HCEC 1CT (cell line): ENCODE results near the gene PNPLA7.
"Not testable (repeated sequence)": the region's sequence is repeated elsewhere in the genome, so short reads cannot be mapped to it uniquely, and the experiment has no call there.

Source experiments
- DNase-seq: peaks from one replicate; pipeline ENCODE4 v3.0.0-alpha.2; 2017

PNPLA7 gene

GRCh38 chr9:137574192-137574591 lies 24.0 kb upstream of the PNPLA7 start:
- no peak for DNase-seq

DNA sequence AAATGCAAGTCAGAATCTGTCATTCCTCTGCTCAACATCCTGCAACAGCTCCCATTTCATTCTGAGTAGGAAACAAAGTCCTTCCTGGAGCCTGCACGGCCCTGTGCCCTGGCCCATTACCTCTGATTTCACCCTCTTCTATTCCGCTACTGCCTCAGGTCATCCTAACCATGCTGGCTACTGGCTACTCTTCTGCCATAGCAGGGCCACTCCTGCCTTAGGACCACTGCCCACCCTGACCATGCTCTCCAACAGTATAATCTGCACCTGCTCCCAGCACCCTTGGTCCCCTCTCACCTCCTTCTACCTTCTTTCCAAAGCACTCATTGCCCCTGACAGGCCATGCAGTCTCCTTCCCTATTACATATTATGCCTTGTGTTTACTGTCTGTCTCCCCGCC lies 20.4 kb upstream of the PNPLA7 start:
- DNase-seq: no peak

DNA sequence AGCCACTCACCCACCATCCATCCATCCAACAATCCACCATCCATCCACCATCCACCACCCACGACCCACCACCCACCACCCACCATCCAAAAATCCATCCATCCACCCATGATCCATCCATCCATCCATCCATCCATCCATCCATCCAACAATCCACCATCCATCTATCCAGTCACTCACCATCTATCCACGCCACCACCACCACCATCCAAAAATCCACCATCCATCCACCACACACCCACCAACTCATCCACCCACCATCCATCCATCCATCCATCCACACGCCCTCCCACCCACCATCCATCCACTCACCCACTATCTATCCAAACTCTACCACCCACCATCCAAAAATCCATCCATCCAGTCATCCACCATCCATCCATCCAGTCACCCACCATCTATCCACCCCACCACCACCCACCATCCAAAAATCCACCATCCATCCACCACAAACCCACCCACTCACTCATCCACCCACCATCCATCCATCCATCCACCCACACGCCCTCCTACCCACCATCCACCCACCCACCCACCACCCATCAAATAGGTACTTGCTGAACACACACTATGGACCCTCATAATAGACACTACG lies 19.5 kb upstream of the PNPLA7 start:
- no peak for DNase-seq

DNA sequence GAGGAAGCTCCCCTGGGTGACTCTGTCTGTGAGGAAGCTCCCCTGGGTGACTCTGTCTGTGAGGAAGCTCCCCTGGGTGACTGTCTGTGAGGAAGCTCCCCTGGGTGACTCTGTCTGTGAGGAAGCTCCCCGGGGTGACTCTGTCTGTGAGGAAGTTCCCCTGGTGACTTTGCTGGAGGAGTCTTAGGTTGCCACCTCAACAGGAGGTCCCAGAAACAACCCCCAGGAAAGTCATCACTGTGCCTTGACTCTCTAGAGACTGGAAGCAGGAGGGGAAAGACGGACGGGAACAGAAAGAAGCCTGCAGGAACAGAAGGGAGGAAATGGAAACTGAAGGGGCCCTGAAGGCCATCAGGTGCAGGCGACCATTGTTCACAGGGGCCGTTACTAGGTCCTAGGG lies 18.2 kb upstream of the PNPLA7 start:
- DNase-seq: not testable (repeated sequence)

DNA sequence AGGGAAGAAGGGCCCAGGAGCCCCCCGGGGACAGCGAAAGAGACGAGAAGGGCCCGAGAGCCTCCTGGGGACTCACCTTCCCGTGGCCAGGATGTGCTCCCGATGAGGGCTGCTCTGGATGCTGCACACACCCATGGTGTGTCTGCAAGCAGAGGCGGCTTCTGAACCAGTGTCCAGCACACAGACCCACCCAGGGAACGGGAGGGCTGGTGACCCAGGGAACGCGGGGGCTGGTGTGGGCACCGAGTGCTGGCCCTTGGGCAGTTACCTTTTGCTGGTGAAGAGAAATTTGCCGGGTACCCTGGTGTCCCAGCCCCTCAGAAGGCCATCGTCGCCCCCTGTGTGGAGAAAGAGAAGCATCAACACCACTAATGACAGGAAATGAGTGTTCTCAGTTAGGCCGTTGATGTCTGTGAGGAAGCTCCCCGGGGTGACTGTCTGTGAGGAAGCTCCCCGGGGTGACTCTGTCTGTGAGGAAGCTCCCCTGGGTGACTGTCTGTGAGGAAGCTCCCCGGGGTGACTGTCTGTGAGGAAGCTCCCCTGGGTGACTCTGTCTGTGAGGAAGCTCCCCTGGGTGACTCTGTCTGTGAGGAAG lies 14.7 kb upstream of the PNPLA7 start:
- DNase-seq: no peak

- DNase-seq: no peak
Measured at GRCh38 chr9:137564134-137564533, 13.9 kb upstream of the PNPLA7 start.

DNA sequence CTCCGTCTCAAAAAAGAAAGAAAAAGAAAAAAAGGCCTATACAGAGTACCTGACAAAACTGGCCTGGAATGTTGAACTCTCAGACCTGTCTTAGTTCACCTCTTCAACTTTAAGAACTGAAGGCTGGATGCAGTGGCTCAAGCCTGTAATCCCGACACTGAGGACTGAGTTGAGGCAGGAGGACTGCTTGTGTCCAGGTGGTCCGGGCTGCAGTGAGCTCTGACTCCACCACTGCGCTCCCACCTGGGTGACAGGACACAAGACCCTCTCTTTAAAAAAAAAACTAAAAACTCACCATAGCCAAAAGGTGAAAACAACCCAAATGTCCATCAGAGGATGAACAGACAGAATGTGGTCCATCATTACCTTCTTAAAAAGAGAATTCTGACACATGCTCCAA lies 7.9 kb upstream of the PNPLA7 start:
- no peak for DNase-seq

GRCh38 chr9:137556069-137556838 lies 6.1 kb upstream of the PNPLA7 start:
- DNase-seq: no peak

GRCh38 chr9:137555179-137555578 lies 5.0 kb upstream of the PNPLA7 start:
- DNase-seq: no peak

- no peak for DNase-seq
Measured at GRCh38 chr9:137554349-137554748, 4.1 kb upstream of the PNPLA7 start.

GRCh38 chr9:137553654-137554053 lies 3.5 kb upstream of the PNPLA7 start:
- DNase-seq: not testable (repeated sequence)

GRCh38 chr9:137552022-137552768 lies 2.0 kb upstream of the PNPLA7 start:
- DNase-seq: no peak

DNA sequence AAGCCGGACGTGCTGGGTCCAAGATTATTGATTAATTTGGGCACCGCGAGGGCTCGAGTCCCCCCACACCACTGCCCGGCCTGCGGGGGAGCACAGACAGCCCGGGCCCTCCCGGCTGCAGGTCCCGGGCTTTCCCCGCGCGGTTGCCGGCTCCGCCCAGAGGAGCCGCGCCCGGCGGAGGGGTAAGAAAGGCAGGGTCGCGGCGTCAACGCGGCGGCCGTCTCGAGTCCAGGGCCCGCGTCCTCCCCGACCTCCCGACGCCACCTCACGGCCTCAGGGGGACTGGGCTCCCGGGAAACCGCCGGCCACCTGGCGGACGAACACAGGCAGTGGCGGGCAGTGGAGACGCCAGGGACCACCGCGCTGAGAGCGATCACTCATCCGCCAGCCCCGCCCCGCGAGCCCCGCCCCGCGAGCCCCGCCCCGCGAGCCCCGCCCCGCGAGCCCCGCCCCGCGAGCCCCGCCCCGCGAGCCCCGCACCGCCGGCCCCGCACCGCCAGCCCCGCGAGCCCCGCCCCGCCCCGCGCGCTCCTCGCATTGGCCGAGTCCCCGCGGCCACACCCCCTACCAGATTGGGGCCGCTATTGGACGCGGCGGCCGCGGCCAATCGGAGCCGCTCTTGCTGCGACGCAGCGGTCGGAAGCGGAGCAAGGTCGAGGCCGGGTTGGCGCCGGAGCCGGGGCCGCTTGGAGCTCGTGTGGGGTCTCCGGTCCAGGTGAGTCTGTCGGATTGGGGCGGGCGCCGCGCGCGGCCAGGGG lies 1.2 kb upstream of the PNPLA7 start, which contains the start of gene MRPL41:
MRPL41 (plus strand) TSS at position 616 of the 758 bp plus-strand sequence. CDS start 203 bp downstream, outside the sequence.
- peak; percentile 83 for DNase-seq

- not testable (repeated sequence) for DNase-seq
Measured at GRCh38 chr9:137550958-137551263, 709 bp upstream of the PNPLA7 start.

- DNase-seq: no peak
Measured at GRCh38 chr9:137547687-137548543, 2.3 kb downstream of the PNPLA7 start.

- DNase-seq: peak; percentile 44
Measured at GRCh38 chr9:137545123-137545522, 5.1 kb downstream of the PNPLA7 start.

DNA sequence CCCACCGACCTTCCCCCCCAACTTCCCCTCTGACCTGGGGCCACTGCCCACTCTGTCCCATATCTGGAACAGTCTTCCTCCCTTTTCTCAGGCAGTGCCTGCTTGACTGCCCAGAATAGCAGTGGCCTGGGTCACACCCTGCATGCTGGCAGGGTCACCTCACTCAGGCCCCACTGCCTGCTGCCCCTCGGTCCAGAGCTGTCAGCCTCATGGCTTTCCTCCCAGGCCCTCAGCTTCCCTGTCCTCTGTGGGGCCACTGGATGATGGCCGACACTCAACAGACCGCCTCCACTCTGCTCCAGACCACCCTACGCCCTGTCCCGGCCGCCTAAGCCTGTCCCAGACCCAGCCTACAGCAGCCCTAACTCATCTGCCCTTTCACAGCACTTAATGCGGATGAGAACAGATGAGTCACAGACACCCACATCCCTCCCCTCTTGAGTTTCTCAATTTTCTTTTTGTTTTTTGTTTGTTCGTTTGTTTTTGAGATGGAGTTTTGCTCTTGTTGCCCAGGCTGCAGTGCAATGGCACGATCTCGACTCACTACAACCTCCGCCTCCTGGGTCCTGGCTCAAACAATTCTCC lies 5.9 kb downstream of the PNPLA7 start:
- peak; percentile 42 for DNase-seq

DNA sequence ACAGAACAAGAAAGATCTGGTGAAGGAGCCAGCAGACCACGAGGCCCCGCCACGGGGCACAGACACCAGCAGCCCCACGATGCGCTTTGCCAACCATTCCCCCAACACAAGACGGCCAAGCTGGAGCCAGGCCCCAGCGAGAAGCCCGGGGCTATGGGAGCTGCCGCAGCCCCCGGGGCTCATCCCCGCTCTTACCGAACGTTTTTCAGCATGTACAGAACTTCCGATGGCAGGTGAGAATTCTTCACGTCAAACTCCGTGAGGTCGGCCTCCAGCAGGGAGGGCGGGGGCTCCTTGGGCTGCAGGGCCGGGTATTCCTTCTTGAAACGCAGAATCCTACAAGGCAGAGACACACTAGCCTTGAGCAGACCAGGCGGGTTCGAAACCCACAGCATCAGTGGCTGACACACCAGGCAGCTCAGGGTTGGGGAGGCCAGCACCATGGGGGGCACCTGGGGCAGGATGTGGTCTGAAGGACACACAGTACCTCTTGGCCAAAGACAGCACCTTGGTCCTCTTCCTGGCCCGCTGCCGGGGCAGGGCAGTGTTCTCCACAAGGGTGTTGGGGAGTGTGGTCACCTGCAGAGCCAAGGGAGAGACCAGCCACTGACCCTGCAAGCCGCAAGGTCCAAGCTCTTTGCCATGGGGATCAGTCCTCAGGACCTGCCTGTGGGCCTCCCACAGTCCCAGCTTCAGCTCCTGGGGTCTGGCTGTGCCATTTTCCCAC lies 6.8 kb downstream of the PNPLA7 start:
- DNase-seq: no peak

DNA sequence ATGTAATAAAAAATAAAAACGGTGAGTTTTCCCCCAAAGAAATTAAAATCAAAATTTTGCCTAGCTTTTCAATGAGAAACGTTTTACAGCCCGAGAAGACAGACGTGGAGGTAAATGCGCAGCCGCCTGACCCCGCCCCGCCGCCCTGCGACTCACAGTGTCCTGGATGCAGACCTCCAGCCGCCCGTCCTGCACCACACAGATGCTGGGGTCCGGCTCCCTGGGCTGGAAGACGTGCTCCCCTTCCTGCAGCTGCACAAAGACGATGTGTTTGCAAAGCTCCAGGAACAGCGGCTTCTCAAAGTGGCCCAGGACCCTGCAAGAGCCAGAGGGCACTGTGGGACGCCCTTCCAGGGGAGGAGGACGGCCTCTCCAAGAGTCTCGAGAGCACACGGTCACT lies 7.7 kb downstream of the PNPLA7 start:
- no peak for DNase-seq

DNA sequence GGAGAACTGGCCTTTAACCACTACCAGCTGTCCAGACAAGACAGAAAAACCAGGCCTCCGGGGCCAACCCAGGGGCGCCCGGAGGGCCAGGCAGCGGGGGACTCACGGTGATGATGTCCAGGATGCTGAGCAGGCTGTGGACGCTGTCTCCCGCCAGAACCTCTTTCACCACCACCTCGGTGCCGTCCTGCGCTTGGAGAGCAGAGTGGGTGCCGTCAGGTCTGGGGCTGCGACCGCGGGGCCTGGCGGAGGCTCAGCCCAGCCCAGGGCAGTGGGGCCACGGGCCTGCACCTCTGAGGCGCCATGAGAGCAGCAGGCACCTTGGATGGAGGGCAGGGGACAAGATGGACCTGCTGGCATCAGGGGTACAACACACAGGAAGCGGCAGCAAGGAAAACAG lies 9.7 kb downstream of the PNPLA7 start:
- DNase-seq: no peak

- DNase-seq: no peak
Measured at GRCh38 chr9:137538058-137538457, 12.1 kb downstream of the PNPLA7 start.
